Left forelimb (tissue), 1 donor: Measurements from ENCODE around the gene PIK3CA.
"Not testable (repeated sequence)": the region's sequence is repeated elsewhere in the genome, so short reads cannot be mapped to it uniquely, and the experiment has no call there.

Source experiments
- DNase-seq: peaks from one replicate; pipeline ENCODE4 v3.0.0-alpha.2; 2018; ENCODE audit warnings: low spot score

Gene PIK3CA

GRCh38 chr3:179200790-179201189, 52.6 kb downstream of the PIK3CA start:
- no peak for DNase-seq

DNA sequence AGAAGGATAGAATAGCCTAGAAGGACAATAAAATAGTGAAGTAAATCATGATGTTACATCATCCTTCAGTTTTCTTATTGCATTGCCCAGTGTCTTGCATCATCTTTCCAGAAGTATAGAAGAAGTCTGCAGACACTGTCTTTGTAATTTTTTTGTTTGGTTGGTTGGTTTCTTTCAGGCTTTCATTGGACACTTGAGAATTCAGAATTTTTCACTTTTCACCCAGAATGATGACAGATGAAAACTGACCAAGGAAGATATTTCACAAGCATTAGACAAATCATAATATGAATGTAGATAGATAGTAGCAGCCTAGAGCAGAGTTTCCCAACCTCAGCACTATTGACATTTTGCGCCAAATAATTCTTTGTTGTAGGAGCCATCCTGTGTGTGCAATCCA, 67.4 kb downstream of the PIK3CA start:
- DNase-seq: not testable (repeated sequence)

DNA sequence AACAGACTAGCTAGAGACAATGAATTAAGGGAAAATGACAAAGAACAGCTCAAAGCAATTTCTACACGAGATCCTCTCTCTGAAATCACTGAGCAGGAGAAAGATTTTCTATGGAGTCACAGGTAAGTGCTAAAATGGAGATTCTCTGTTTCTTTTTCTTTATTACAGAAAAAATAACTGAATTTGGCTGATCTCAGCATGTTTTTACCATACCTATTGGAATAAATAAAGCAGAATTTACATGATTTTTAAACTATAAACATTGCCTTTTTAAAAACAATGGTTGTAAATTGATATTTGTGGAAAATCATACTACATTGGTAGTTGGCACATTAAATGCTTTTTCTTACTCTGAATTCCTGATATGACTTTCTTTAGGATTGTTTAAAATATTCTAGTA, 70.1 kb downstream of the PIK3CA start:
- not testable (repeated sequence) for DNase-seq

GRCh38 chr3:179223548-179223947, 75.4 kb downstream of the PIK3CA start:
- DNase-seq: no peak

DNA sequence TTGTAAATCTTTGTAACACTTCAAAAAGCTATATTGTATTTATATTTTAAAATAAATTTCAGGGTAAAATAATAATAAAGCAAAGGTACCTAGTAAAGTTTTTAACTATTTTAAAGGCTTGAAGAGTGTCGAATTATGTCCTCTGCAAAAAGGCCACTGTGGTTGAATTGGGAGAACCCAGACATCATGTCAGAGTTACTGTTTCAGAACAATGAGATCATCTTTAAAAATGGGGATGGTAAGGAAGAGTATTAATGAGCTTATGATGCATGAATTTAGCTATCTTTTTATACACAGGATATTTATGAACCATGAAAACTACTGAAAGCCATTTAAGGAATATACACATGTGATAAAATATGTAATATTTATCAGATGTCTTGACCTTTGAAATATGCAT, 76.4 kb downstream of the PIK3CA start:
- DNase-seq: no peak

DNA sequence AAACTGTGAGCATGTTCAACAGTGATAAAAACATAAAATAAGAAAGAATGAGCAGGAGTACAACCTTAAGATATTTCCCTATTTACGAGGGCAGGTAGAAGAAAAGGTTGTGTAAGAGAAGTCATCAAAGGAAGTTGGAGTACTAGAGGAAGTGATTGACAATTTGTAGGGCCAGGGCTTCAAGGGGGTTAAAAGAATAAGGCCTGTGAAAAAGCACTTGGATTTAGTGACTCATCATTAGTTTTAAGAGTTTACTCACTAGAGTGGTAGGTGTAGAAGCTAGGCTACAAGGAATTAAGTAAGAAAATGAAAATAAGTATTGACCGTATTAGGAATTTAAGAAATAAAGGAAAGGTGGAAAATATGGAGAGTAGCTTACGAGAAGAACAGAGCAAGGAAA, 79.2 kb downstream of the PIK3CA start:
- no peak for DNase-seq

- no peak for DNase-seq
Measured at GRCh38 chr3:179229177-179229576, 81.0 kb downstream of the PIK3CA start.

DNA sequence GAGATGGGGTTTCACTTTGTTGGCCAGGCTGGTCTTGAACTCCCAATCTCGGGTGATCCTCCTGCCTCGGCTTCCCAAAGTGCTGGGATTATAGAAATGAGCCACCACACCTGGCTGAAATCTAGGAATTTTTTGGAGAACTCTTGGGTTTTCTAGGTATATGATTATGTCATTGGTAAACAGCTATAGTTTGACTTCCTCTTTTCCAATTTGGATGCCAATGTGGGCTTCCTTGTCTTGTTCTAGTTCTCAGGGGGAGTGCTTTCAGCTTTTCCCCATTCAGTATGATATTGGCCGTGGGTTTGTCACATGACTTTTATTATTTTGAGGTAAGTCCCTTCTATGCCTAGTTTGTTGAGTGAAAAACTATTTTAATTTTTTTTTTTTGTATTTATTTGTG, 84.9 kb downstream of the PIK3CA start:
- DNase-seq: no peak

- DNase-seq: no peak
Measured at GRCh38 chr3:179234199-179234598, 86.0 kb downstream of the PIK3CA start.

GRCh38 chr3:179236669-179237301, 88.6 kb downstream of the PIK3CA start:
- DNase-seq: no peak

- DNase-seq: not testable (repeated sequence)
Measured at GRCh38 chr3:179240299-179240698, 92.1 kb downstream of the PIK3CA start.

DNA sequence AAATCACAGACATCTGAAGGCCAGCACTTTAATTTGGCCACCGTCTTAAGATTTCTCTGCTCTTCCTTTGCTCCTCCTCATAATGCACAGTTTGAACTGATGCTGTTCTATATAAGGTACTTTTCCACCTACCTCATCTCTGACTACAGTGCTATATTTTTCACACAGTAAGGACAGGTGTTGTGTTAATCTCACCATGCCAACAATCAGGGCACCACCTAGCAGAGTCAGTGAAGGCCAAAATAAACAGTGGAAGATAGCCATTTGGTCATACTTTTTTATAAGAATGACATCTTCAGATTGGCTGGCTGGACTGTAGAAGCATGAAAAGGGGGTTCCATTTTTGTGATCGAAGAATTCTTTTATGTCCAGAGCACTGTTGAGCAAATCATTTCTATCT, 94.7 kb downstream of the PIK3CA start:
- DNase-seq: not testable (repeated sequence)

DNA sequence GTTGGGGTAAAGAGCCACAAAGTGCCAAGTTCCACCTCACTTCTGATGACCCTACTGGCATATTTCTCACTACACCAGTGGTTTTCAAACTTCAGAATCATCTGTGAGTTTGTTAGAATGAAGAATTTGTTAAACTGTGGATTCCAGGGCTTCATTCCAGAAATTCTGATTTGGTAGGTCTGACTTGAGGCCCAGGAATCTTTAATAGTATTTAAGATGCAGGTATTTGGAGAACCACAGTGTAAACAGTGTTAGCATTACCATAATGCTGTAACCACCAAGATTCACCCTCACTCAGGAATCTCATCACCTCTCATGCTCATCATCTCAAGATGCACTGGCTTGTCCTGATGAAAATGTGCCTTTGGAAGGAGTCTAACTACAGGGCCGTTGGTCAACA, 96.7 kb downstream of the PIK3CA start:
- DNase-seq: no peak

DNA sequence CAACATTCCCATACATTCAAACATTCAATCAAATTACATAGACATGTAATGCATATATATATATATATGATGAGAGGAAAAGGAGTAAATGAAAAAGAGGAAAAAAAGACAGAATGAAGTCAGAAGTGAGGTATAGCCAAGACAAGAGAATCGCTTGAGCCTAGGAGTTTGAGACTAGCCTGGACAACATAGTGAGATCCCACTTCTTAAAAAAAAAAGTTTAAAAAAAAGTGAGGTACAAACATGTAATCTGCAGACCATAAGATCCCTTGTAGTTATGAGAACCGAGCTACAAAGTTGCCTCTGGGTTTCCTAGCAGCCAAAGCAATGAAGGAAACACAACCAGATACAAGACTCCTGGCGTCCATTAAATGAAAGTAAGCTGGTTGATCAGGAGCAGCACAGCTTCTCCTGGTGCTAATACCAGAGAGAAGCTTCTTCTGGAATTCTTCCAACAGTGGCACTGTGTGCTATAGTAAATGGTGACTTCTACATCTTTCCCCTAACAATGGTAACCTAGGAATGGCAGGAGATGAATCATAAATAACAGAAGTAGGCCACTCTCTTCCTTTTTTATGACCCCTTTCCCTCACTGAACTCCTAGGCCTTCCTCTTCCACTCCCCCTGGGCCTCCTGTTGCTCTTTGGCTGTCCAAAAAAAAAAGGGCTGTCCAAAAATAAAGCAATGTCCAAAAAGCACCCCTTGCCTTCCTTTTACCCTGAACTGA, 99.3 kb downstream of the PIK3CA start:
- DNase-seq: no peak

DNA sequence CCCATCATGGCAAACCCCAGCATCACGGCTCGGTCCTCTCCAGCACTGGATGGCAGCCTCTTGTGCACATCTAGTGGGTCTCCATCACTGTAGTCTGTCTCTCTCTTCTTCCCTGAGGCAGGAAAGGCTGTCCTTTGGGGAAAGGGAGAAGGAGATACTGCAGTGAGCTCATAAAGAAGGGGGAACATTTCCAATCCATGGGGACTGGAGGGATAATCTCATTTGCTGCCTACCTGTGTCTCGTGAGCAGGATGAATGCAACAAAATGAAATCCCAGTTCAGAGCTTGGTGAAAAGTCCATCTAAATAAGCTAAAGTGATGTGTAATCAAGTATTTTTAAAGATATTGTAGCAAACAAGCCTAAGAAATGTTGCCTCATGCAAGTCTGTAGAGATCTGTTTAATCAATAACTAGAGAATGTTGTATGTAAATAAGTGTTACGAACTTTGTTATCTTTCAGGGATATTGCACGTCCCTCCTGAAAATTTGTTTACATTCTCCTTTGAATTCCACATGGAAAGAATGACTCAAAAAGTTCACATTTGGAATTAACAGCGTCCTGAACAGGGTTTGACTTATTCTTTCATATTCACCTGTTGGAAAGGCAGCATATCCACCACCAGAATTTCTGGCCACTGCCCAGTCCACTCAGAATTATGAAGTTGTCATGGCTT, 102.8 kb downstream of the PIK3CA start, which contains the start of gene KCNMB3:
TSS of gene KCNMB3 (minus strand) at position 312 of the 674 bp plus-strand sequence. CDS start at position 188, 124 bp downstream.
- no peak for DNase-seq

DNA sequence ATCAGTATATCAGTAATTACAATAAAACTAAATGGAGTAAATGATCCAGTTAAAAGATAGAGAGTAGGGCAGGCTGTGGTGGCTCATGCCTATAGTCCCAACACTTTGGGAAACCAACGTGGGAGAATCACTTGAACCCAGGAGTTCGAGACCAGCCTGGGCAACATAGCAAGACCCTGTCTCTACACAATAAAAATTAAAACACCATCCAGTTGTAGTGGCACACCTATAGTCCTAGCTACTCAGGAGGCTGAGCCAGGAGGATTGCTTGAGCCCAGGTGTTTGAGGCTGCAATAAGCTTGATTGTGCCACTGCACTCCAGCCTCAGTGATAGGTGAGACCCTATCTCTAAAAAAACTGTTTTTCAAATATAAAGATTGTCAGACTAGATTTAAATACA, 108.7 kb downstream of the PIK3CA start:
- DNase-seq: no peak

DNA sequence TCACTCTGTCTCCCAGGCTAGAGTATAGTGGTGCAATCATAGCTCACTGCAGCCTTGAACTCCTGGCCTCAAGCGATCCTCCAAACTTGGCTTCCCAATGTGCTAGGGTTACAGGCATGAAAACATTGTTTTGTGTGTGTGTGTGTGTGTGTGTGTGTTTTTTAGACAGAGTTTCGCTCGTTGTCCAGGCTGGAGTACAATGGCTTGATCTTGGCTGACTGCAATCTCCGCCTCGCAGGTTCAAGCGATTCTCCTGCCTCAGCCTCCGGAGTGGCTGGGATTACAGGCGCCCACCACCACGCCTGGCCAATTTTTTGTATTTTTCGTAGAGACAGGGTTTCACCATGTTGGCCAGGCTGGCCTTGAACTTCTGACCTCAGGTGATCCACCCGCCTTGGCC, 109.6 kb downstream of the PIK3CA start:
- DNase-seq: not testable (repeated sequence)

DNA sequence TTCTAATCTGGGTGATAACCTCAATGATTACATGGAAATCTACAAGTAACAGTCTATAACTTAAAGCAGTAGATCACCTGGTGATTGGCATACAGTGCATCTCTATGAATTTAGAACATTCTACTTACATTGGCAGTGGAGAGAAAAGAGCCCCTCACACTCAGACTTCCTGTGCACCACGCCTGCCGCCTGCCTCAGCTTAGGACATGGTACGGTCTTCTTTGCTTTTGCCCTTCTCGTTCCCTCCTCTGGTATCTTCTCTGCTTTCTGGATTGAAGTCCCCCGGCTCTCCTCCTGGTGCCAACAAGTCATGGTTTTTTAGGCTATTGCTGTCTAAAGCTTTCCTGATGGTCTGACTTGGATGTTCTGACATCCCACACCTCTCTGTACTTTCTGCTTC, 110.7 kb downstream of the PIK3CA start:
- DNase-seq: no peak

DNA sequence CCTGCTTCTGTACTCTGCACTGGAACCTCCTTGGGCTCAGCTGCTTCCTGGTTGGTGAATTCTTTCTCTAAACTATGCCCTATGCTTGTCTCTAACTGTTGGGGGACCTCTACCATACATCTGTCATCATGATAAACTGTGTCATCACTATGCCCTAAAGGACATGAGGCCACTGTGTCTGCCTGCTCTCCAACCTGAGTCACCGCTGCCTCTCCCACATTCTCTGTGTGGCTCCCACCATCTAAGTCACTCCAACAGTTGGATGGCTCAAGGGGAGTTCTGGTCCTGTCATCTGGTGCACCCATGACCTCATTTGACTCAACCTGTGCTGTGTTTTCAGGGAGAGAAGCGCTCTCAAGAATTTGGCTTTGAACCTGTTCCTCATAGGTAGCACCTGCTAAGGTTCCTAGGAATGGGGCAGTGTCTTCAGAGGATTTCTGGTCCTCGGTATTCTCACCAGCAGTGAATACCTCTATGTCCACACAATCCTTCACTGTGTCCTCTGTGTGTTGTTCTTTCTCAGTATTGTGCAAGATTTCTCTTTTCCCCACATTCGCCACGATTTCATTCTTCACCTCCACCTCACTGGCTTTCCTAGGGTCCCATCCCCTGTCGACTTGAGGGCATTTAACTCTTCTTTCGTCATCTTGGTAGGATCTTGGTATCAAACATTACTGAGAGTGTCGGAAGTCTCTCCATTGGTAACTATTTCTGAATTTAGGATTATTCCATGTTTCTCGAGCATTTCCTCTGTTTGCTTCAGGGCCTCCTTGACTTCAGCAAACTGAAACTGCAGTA, 112.0 kb downstream of the PIK3CA start:
- not testable (repeated sequence) for DNase-seq

GRCh38 chr3:179260949-179261765, 113.0 kb downstream of the PIK3CA start:
- DNase-seq: peak; percentile 82

- no peak for DNase-seq
Measured at GRCh38 chr3:179263134-179263533, 115.0 kb downstream of the PIK3CA start.
